Measurements from ENCODE around the gene CST8.

DNA sequence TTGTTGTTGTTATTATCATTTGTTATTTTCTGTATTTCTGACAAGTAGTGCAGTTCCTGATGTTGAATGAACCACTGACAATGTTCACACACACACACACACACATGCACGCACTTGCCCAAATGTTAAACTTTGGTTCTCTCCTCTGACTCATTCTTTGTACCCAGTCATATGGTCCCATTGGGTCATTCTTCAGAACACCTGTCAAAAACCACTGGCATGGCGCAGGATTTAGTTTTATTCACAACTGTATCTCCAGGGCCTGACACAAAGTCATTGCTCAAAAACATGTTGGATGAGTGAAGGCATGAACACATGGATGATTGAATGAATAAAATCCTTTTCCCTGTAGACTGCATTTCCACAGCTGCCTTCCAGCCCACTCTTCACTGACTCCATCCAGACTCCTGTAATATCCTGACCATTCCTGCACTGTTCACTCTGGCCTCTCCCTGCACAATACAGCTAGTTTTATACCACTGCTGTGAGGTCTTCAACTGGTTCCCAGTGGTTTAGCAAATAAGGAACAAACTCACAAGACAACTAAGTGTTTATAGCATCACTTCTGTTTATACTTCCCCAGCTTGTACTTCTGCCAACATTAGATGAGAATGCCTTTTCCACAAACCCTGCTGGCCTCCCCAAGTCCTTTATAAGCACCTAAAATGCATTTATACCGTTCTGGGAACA lies 31.3 kb upstream of the CST8 start:
- TF ChIP-seq, protein P1, sequence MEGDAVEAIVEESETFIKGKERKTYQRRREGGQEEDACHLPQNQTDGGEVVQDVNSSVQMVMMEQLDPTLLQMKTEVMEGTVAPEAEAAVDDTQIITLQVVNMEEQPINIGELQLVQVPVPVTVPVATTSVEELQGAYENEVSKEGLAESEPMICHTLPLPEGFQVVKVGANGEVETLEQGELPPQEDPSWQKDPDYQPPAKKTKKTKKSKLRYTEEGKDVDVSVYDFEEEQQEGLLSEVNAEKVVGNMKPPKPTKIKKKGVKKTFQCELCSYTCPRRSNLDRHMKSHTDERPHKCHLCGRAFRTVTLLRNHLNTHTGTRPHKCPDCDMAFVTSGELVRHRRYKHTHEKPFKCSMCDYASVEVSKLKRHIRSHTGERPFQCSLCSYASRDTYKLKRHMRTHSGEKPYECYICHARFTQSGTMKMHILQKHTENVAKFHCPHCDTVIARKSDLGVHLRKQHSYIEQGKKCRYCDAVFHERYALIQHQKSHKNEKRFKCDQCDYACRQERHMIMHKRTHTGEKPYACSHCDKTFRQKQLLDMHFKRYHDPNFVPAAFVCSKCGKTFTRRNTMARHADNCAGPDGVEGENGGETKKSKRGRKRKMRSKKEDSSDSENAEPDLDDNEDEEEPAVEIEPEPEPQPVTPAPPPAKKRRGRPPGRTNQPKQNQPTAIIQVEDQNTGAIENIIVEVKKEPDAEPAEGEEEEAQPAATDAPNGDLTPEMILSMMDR (conservative IDR thresholded peaks at IDR 0.05; ENCODE audit: low read depth in 2 of 2), result no peak
- TF ChIP-seq EZH2 (IDR thresholded peaks at IDR 0.05; ENCODE audit: low read depth, unreplicated experiment) (no peak), CREB1 (CRISPR knock-in tag; IDR thresholded peaks at IDR 0.05; ENCODE audit: low read depth) (no peak), NANOG (IDR thresholded peaks at IDR 0.05; ENCODE audit: borderline replicate concordance) (no peak), EZH2phosphoT487 (IDR thresholded peaks at IDR 0.05; ENCODE audit: unreplicated experiment) (no peak), ZNF331 (CRISPR knock-in tag; IDR thresholded peaks at IDR 0.05; ENCODE audit: low read depth) (no peak), POLR2AphosphoS5 (IDR thresholded peaks at IDR 0.05; ENCODE audit: low read depth) (no peak), ZNF114 (CRISPR knock-in tag; IDR thresholded peaks at IDR 0.05) (no peak)
- TF ChIP-seq, protein P2, sequence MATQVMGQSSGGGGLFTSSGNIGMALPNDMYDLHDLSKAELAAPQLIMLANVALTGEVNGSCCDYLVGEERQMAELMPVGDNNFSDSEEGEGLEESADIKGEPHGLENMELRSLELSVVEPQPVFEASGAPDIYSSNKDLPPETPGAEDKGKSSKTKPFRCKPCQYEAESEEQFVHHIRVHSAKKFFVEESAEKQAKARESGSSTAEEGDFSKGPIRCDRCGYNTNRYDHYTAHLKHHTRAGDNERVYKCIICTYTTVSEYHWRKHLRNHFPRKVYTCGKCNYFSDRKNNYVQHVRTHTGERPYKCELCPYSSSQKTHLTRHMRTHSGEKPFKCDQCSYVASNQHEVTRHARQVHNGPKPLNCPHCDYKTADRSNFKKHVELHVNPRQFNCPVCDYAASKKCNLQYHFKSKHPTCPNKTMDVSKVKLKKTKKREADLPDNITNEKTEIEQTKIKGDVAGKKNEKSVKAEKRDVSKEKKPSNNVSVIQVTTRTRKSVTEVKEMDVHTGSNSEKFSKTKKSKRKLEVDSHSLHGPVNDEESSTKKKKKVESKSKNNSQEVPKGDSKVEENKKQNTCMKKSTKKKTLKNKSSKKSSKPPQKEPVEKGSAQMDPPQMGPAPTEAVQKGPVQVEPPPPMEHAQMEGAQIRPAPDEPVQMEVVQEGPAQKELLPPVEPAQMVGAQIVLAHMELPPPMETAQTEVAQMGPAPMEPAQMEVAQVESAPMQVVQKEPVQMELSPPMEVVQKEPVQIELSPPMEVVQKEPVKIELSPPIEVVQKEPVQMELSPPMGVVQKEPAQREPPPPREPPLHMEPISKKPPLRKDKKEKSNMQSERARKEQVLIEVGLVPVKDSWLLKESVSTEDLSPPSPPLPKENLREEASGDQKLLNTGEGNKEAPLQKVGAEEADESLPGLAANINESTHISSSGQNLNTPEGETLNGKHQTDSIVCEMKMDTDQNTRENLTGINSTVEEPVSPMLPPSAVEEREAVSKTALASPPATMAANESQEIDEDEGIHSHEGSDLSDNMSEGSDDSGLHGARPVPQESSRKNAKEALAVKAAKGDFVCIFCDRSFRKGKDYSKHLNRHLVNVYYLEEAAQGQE (IDR thresholded peaks at IDR 0.05; ENCODE audit: unreplicated experiment), result no peak

Measured in GM23338 (cell line).